SHP77 (cell line): ENCODE data around the gene ZNF219.
"Not testable (repeated sequence)": the region's sequence is repeated elsewhere in the genome, so short reads cannot be mapped to it uniquely, and the experiment has no call there.

Source experiments
- DNase-seq, 2 experiments: peaks; one replicate each; lab custom pipeline; 2025; lab: John Stamatoyannopoulos, UW

The ZNF219 gene

DNA sequence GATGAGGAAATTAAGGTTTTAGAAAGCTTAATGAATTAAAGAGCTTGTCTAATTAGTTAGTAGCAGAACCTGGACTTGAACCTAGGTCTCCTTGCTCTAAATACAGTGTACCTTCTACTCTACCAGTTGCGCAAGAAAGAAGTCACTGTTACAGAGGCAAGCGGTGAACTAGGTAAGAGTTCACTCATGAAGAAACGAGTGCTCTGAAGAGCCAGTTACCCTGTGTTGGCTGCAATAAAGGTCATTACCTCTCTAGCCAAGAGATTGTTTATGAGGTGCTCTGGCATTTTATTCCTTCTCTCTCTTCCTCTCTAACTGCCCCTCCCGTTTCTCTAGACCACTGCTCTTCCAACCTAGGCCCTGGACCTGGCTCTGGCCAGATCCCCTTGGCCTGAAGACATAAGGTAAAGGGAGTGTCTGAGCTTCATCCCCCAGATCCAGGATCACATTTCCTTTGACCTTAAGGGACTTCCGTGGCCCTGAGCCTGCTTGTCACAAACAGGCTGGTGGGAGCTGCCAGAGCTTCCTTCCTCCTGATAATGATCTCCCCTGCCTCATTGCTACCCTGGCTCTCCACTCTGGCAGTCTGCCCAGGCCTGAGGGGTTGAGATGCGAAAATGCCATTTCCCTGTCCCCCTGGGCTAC is 54.4 kb downstream of the ZNF219 start:
- DNase-seq: peak; percentile 45 to 53

DNA sequence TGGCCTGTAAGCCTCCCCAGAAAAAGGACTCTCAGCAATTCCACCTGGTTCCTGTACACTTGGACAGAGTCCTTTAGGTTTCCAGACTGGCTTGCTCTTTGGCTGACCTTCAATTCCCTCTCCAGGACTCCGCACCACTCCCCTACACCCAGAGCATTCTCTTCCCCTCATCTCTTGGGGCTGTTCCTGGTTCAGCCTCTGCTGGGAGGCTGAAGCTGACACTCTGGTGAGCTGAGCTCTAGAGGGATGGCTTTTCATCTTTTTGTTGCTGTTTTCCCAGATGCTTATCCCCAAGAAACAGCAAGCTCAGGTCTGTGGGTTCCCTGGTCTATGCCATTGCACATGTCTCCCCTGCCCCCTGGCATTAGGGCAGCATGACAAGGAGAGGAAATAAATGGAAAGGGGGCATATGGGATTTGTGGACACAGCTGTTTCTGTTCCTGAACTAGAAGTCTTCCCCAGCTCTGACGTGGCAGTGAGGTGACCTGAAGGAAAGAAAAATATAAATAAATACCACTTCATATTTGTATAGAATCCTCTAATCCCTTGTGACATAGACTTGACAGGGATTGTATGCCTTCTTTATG is 55.0 kb downstream of the ZNF219 start:
- peak; percentile 18 to 52 for DNase-seq

DNA sequence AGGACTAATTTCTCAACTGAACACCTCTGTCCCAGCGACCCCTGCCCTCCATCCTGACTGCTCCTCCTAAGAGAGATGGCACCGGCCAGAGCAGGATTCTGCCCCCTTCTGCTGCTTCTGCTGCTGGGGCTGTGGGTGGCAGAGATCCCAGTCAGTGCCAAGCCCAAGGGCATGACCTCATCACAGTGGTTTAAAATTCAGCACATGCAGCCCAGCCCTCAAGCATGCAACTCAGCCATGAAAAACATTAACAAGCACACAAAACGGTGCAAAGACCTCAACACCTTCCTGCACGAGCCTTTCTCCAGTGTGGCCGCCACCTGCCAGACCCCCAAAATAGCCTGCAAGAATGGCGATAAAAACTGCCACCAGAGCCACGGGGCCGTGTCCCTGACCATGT is 55.5 kb downstream of the ZNF219 start:
- DNase-seq: no peak

DNA sequence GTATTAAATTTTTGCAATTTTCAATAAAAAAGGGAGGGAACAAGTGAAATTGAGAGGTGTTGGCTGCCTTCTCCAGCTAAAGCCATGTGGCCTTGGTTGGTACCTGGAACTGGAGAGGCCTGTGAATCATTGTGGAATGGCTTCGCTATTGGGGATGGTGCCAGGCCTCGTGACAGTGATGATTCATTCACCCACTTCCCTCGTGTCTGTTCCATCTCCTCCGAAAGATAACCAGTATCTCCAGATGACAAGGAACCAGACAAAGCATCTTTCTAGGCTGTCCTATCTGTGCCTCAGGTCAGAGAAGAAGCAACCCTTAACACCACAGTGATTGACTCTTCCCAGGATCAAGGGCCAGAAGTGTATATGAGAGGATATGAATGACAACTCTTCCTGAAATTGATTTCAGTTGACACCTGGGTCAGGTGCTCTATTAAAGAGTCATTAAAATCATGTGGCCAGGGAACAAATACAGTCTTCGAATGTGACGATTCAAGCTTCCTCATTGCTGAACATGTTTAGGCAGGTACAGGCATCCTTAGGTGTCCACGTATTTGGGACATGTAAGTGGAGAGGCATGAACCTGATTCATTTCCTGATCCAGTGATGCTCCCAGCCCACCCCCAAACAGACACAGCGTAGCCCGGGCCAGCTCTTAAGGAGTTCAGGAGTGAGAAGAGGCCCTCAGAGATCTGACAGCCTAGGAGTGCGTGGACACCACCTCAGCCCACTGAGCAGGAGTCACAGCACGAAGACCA is 56.6 kb downstream of the ZNF219 start, which contains the start of gene RNASE7:
TSS of gene RNASE7 (plus strand) at position 687 of the 758 bp plus-strand sequence. CDS start 631 bp downstream, outside the sequence.
- DNase-seq: no peak

DNA sequence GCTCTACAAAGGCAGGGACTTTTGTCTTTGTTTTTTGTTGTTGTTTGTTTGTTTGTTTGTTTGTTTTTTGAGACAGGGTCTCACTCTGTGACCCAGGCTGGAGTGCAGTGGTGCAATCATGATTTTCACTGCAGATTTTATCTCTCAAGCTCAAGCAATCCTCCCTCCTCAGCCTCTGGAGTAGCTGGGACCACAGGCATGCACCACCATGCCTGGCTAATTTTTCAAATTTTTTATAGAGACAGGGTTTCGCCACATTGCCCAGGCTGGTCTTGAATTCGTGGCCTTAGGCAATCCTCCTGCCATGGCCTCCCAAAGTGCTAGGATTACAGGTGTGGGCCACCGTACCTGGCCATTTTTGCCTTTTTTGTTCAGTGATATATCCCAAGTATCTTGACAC is 57.5 kb downstream of the ZNF219 start:
- not testable (repeated sequence) for DNase-seq

DNA sequence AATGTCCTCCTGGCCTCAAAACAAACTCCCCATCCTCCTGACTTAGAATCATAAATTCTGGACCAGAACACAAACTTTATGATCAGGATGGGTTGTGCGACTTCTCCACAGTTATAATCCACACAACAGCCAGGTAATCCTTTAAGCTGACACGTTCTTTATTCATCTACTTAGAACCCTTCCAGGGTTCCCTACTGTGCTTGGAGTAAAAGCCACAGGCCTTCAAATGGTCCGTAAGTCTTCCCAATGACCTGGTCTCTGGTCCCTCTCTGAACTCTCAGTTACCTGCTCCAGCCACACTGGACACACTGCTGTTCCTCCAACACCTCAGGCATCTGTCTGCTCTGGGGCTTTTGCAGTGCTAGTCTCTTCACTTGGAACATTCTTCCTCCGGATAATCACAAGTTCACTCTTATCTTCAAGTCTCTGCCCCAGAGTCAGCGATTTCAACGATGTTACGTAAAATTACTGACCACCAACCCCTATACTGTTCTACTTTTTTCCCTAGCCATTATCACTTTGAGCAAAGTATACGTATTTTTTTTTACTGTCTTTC is 58.0 kb downstream of the ZNF219 start:
- DNase-seq: no peak
